ENCODE data around the gene TSPAN7.

TSPAN7 gene

GRCh38 chrX:38672646-38673045 lies 111.3 kb downstream of the TSPAN7 start:
- H3K27ac ChIP-seq, result no peak overlapping the region
- H3K4me3 ChIP-seq, result no peak overlapping the region
- no peak for DNase-seq (ENCODE audit: low spot score)

GRCh38 chrX:38675856-38676255 lies 114.5 kb downstream of the TSPAN7 start:
- DNase-seq (ENCODE audit: low spot score), result no peak
- TF ChIP-seq CTCF (IDR thresholded peaks at IDR 0.05), result no peak
- no peak overlapping the region for H3K27ac ChIP-seq
- no peak overlapping the region for H3K4me3 ChIP-seq

More at GRCh38 chrX:38672646-38673045, 111.3 kb downstream of the TSPAN7 start:
- no peak for TF ChIP-seq CTCF (IDR thresholded peaks at IDR 0.05)

GRCh38 chrX:38678183-38678582 lies 116.8 kb downstream of the TSPAN7 start:
- Histone ChIP-seq H3K4me3 (no peak overlapping the region), H3K27ac (no peak overlapping the region)
- DNase-seq (ENCODE audit: low spot score), result no peak
- TF ChIP-seq CTCF (IDR thresholded peaks at IDR 0.05), result no peak

DNA sequence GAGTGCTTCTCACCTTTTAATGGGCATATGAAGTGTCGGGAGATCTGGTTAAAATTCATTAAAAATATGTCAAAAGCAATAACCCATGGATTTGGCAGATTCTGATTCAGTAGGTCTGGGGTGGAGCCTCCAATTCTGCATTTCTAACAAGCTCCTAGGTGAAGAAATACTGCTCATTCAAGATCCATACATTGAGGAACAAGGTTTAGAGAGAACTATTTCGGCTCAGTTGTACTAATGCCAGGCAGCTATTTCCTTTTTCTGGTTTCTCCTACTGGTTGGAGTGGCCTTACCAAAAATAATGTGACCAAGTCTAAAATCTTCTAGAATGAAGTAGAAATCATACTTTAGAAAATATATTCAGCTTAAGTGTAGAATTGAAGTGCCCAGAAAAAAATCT lies 117.5 kb downstream of the TSPAN7 start:
- H3K27ac ChIP-seq, result no peak overlapping the region
- DNase-seq (ENCODE audit: low spot score), result no peak
- no peak overlapping the region for H3K4me3 ChIP-seq
- no peak for TF ChIP-seq CTCF (IDR thresholded peaks at IDR 0.05)

GRCh38 chrX:38679695-38680094 lies 118.4 kb downstream of the TSPAN7 start:
- no peak overlapping the region for H3K4me3 ChIP-seq
- no peak for TF ChIP-seq CTCF (IDR thresholded peaks at IDR 0.05)
- no peak overlapping the region for H3K27ac ChIP-seq
- no peak for DNase-seq (ENCODE audit: low spot score)

GRCh38 chrX:38682095-38682494 lies 120.8 kb downstream of the TSPAN7 start:
- TF ChIP-seq CTCF (IDR thresholded peaks at IDR 0.05), result no peak
- Histone ChIP-seq H3K4me3 (no peak overlapping the region), H3K27ac (no peak overlapping the region)
- DNase-seq (ENCODE audit: low spot score), result no peak

DNA sequence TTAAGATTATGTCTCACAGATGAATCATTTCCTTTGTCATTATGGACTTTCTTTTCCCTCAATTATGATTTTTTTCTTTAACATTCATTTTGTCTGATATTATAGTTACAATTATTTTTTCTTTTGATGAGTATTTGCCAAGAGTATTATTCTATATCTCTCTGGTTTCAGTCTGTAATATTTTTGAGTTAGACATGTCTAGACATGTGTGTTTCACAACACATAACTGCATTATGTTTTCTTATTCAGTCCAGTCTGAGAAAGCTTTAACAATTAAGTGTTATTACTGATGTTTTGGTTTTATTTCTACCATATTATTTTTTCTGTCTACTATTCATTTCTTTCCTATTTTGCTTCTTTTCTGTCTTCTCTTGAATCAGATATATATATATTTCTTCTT lies 131.6 kb downstream of the TSPAN7 start:
- no peak for TF ChIP-seq CTCF (IDR thresholded peaks at IDR 0.05)
- DNase-seq (ENCODE audit: low spot score), result no peak
- H3K4me3 ChIP-seq, result no peak overlapping the region
- H3K27ac ChIP-seq, result no peak overlapping the region

All from coronary artery (tissue), 2 donors.